ENCODE results near the gene FAM76B. TPM values are rescaled to one million over a fixed set of nuclear protein-coding genes. Genes with fewer than 3 reads are reported as not detected.

FAM76B gene
- total and polyA plus RNA-seq, 2 of the 13 experiments (the other 11 are each of a cell fraction or from before 2014, with no cell fraction given), result 20.2 to 24.2 TPM

DNA sequence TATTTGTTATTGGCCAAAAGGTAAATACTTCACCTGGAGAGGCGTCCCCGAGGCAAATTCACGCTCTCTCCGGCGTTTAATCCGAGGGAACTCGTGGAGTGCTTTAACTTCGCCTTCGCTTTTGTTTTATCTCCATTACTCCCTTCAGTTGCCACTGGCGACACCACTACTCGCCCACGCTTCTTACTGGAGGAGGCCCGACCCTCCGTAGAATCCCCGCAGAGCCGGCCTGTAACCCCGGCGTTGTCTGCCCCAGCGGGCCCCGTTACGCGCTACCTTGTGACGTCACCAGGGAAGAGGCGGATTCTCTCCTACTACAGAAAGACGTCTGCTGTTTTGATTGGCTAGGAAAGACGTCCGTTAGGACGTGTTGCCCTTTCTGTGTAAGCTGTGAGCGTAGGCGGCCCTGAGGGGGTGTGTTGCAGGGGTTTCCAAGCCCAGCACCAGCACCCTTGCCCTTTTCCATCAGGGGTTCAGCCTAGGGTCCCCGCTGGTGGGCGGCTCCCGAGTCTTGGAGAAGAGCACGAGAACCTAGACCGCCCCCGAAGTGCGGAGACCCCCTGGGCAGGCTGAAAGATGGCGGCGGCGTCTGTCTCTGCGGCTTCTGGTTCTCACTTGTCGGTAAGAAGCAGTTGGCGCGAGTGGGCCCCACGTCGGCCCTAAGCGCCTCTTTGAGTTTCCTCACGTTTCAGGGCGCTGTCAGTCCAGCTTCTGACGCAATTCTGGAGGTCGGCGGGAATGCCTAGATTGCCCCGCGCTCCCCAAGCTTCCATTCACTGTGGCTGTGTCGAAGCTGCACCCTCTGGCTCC lies 746 bp upstream of the FAM76B start, which contains the start of gene CEP57 (continued):
- 0 out of 2 replicates have a peak, but pooled peaks have one; percentile 19 for TF ChIP-seq PAXIP1 (CRISPR knock-in tag; conservative IDR thresholded peaks at IDR 0.05)
- no peak for TF ChIP-seq GFI1 (CRISPR knock-in tag; IDR thresholded peaks at IDR 0.05; ENCODE audit: borderline replicate concordance)
- TF ChIP-seq ZZZ3 (CRISPR knock-in tag; IDR thresholded peaks at IDR 0.05; ENCODE audit: borderline replicate concordance), result no peak
- TF ChIP-seq AGO1 (IDR thresholded peaks at IDR 0.05; ENCODE audit: low read depth, low read length, poor library complexity, severe bottlenecking), result peak; percentile 46
- no peak for TF ChIP-seq AFF4 (CRISPR knock-in tag; IDR thresholded peaks at IDR 0.05)
- no peak; the same call in 1 of the 2 replicates for TF ChIP-seq ZFAT (CRISPR knock-in tag; conservative IDR thresholded peaks at IDR 0.05)
- TF ChIP-seq, protein P1, sequence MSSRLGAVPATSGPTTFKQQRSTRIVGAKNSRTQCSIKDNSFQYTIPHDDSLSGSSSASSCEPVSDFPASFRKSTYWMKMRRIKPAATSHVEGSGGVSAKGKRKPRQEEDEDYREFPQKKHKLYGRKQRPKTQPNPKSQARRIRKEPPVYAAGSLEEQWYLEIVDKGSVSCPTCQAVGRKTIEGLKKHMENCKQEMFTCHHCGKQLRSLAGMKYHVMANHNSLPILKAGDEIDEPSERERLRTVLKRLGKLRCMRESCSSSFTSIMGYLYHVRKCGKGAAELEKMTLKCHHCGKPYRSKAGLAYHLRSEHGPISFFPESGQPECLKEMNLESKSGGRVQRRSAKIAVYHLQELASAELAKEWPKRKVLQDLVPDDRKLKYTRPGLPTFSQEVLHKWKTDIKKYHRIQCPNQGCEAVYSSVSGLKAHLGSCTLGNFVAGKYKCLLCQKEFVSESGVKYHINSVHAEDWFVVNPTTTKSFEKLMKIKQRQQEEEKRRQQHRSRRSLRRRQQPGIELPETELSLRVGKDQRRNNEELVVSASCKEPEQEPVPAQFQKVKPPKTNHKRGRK (CRISPR knock-in tag; IDR thresholded peaks at IDR 0.05), result no peak
- TF ChIP-seq GTF2F1 (IDR thresholded peaks at IDR 0.05; ENCODE audit: low read length), result no peak
- no peak for TF ChIP-seq ZNF331 (CRISPR knock-in tag; IDR thresholded peaks at IDR 0.05)
- TF ChIP-seq KDM2A (CRISPR knock-in tag; IDR thresholded peaks at IDR 0.05; ENCODE audit: borderline replicate concordance, low read depth), result 0 out of 2 replicates have a peak, but pooled peaks have one; percentile 11
- TF ChIP-seq ZNF570 (CRISPR knock-in tag; IDR thresholded peaks at IDR 0.05; ENCODE audit: borderline replicate concordance), result no peak
- TF ChIP-seq REL (CRISPR knock-in tag; conservative IDR thresholded peaks at IDR 0.05), result no peak; the same call in 1 of the 2 replicates
- no peak for TF ChIP-seq ZNF776 (CRISPR knock-in tag; IDR thresholded peaks at IDR 0.05)
- TF ChIP-seq REST (IDR thresholded peaks at IDR 0.05; ENCODE audit: borderline replicate concordance in 1 of 2, low read depth in 1 of 2, low read length in 2 of 2), result no peak
- no peak for TF ChIP-seq SRY (CRISPR knock-in tag; IDR thresholded peaks at IDR 0.05)
